H9 (cell line): Measurements from ENCODE around the gene USP6NL. TPM values are rescaled to one million over a fixed set of nuclear protein-coding genes. Genes with fewer than 3 reads are reported as not detected.

Experiments
- DNase-seq: peaks from one replicate; pipeline ENCODE4 v3.0.0-alpha.2; 2017
- H2AFZ ChIP-seq: one replicate; pipeline ENCODE4 v1.6.1; 2013; ENCODE audit warnings: mild to moderate bottlenecking, low read length, control low read depth, moderate library complexity
- H2AK5ac ChIP-seq: 2 replicates; pipeline ENCODE4 v1.6.1; 2013; ENCODE audit warnings: low read length, control low read depth, mixed read lengths; ENCODE audit not compliant: insufficient read length
- H2BK120ac ChIP-seq: one replicate; pipeline ENCODE4 v1.6.1; 2013; ENCODE audit warnings: low read depth, mild to moderate bottlenecking, low read length, control low read depth, inconsistent platforms; ENCODE audit not compliant: poor library complexity, severe bottlenecking
- H2BK12ac ChIP-seq: 2 replicates; pipeline ENCODE4 v1.6.1; 2013; ENCODE audit warnings: low read length, control low read depth, mixed read lengths, low read depth; ENCODE audit not compliant: insufficient read length
- H2BK15ac ChIP-seq: 2 replicates; pipeline ENCODE4 v1.6.1; 2013; ENCODE audit warnings: low read depth, low read length, control low read depth
- H2BK20ac ChIP-seq: one replicate; pipeline ENCODE4 v1.6.1; 2013; ENCODE audit warnings: low read depth, mild to moderate bottlenecking, low read length, control low read depth, inconsistent platforms; ENCODE audit not compliant: poor library complexity, severe bottlenecking
- H2BK5ac ChIP-seq: 2 replicates; pipeline ENCODE4 v1.6.1; 2013; ENCODE audit warnings: low read length, control low read depth, mixed read lengths; ENCODE audit not compliant: insufficient read length
- H3K14ac ChIP-seq: 2 replicates; pipeline ENCODE4 v1.6.1; 2013; ENCODE audit warnings: low read length, control low read depth; ENCODE audit not compliant: insufficient read depth
- H3K18ac ChIP-seq: 2 replicates; pipeline ENCODE4 v1.6.1; 2013; ENCODE audit warnings: low read depth, mild to moderate bottlenecking, mixed read lengths, low read length, control low read depth; ENCODE audit not compliant: insufficient read length
- H3K23ac ChIP-seq: 2 replicates; pipeline ENCODE4 v1.6.1; 2013; ENCODE audit warnings: low read length, control low read depth, mixed read lengths, low read depth; ENCODE audit not compliant: insufficient read length
- H3K23me2 ChIP-seq: 2 replicates; pipeline ENCODE4 v1.6.1; 2013; ENCODE audit warnings: low read depth, mild to moderate bottlenecking, mixed read lengths, low read length, control low read depth; ENCODE audit not compliant: insufficient read length, poor library complexity, severe bottlenecking
- H3K27ac ChIP-seq: 2 replicates; pipeline ENCODE4 v1.5.1; 2013; ENCODE audit warnings: low read length, control low read depth, mixed read lengths, low read depth; ENCODE audit not compliant: insufficient read length
- H3K27me3 ChIP-seq: 2 replicates; pipeline ENCODE4 v1.6.1; 2013; ENCODE audit warnings: low read length, control low read depth, inconsistent platforms; ENCODE audit not compliant: insufficient read depth
- H3K4ac ChIP-seq: 2 replicates; pipeline ENCODE4 v1.6.1; 2013; ENCODE audit warnings: low read depth, mild to moderate bottlenecking, control low read depth, inconsistent platforms, low read length, moderate library complexity
- H3K4me1 ChIP-seq: 2 replicates; pipeline ENCODE4 v1.6.1; 2013; ENCODE audit warnings: low read length, control low read depth, inconsistent platforms; ENCODE audit not compliant: insufficient read depth
- H3K4me2 ChIP-seq: 2 replicates; pipeline ENCODE4 v1.6.1; 2013; ENCODE audit warnings: low read length, control low read depth, mixed read lengths; ENCODE audit not compliant: insufficient read length, insufficient read depth
- H3K56ac ChIP-seq: 2 replicates; pipeline ENCODE4 v1.6.1; 2013; ENCODE audit warnings: low read depth, mild to moderate bottlenecking, mixed read lengths, low read length, control low read depth; ENCODE audit not compliant: insufficient read length
- H3K79me1 ChIP-seq: 2 replicates; pipeline ENCODE4 v1.6.1; 2013; ENCODE audit warnings: low read depth, mild to moderate bottlenecking, moderate library complexity, low read length, control low read depth, inconsistent platforms; ENCODE audit not compliant: insufficient read depth, poor library complexity, severe bottlenecking
- H3K79me2 ChIP-seq: 2 replicates; pipeline ENCODE4 v1.6.1; 2013; ENCODE audit warnings: low read length, control low read depth, inconsistent platforms; ENCODE audit not compliant: insufficient read depth
- H3K9ac ChIP-seq: 2 replicates; pipeline ENCODE4 v1.6.1; 2013; ENCODE audit warnings: low read length, control low read depth, mixed read lengths; ENCODE audit not compliant: insufficient read length; ENCODE audit errors: extremely low read depth
- H3K9me3 ChIP-seq: one replicate; pipeline ENCODE4 v1.6.1; 2013; ENCODE audit warnings: low read depth, low read length, inconsistent platforms; ENCODE audit not compliant: control insufficient read depth
- H3T11ph ChIP-seq: one replicate; pipeline ENCODE4 v1.6.1; 2013; ENCODE audit warnings: mild to moderate bottlenecking, low read length, control low read depth, inconsistent platforms
- H4K20me1 ChIP-seq: one replicate; pipeline ENCODE4 v1.6.1; 2013; ENCODE audit not compliant: control insufficient read depth, insufficient read length, insufficient read depth
- H4K5ac ChIP-seq: 2 replicates; pipeline ENCODE4 v1.6.1; 2013; ENCODE audit warnings: low read depth, mild to moderate bottlenecking, mixed read lengths, low read length, control low read depth; ENCODE audit not compliant: insufficient read length
- H4K8ac ChIP-seq: replicated peaks from 2 replicates; pipeline ENCODE4 v1.6.1; 2013; ENCODE audit warnings: low read length, control low read depth, mixed read lengths, low read depth; ENCODE audit not compliant: insufficient read length
- H4K91ac ChIP-seq: 2 replicates; pipeline ENCODE4 v1.6.1; 2013; ENCODE audit warnings: low read depth, mild to moderate bottlenecking, moderate library complexity, mixed read lengths, low read length, control low read depth; ENCODE audit not compliant: insufficient read length
- H3K27ac Mint-ChIP-seq, 3 experiments: 2 replicates in 2 of 3; 3 replicates in 1 of 3; pipeline ENCODE4 v1.8.0; 2020 to 2021; ENCODE audit warnings: mixed read lengths in 3 of 3, mild to moderate bottlenecking in 1 of 3, moderate library complexity in 1 of 3
- H3K27me3 Mint-ChIP-seq: 2 replicates; pipeline ENCODE4 v1.8.0; 2021; ENCODE audit warnings: low read depth, mild to moderate bottlenecking, moderate library complexity, mixed read lengths
- H3K36me3 Mint-ChIP-seq, 3 experiments: 2 replicates in 2 of 3; 3 replicates in 1 of 3; pipeline ENCODE4 v1.8.0; 2020 to 2021; ENCODE audit warnings: low read depth in 3 of 3, mixed read lengths in 3 of 3; ENCODE audit not compliant: insufficient read depth in 1 of 3
- H3K4me1 Mint-ChIP-seq, 2 experiments: 2 replicates each; pipeline ENCODE4 v1.8.0; 2020; ENCODE audit warnings: mixed read lengths in 2 of 2
- H3K4me3 Mint-ChIP-seq, 2 experiments: 2 replicates in 1 of 2; 3 replicates in 1 of 2; pipeline ENCODE4 v1.8.0; 2020 to 2021; ENCODE audit warnings: mild to moderate bottlenecking in 2 of 2, mixed read lengths in 2 of 2, moderate library complexity in 1 of 2
- H3K9me3 Mint-ChIP-seq, 2 experiments: 2 replicates in 1 of 2; 3 replicates in 1 of 2; pipeline ENCODE4 v1.8.0; 2020; ENCODE audit warnings: mild to moderate bottlenecking in 2 of 2, mixed read lengths in 2 of 2, moderate library complexity in 1 of 2
- WGBS: extraction: QIAGEN DNeasy Blood & Tissue Kit; methylation state at CpG from one replicate; pipeline ENCODE4 v1.1.7; 2013; ENCODE audit warnings: missing lambda C conversion rate, low lambda C conversion rate, mixed read lengths; ENCODE audit not compliant: insufficient read length; ENCODE audit errors: extremely low coverage; 5-methylcytosine and 5-hydroxymethylcytosine counted together
- total RNA-seq: library from RNA; stranded (reverse); gene quantifications from 2 replicates; pipeline ENCODE4 v1.2.1, GENCODE V29; 2021
- TF ChIP-seq, protein P1 (sequence below): fragments of 200-600 bp; sonication (generic); conservative IDR thresholded peaks from 3 replicates; pipeline ENCODE4 v1.8.0; 2021; ENCODE audit warnings: antibody characterized with exemption, mild to moderate bottlenecking

USP6NL gene
- total RNA-seq, 1 experiment from 2014 or later, result 28.3 TPM

DNA sequence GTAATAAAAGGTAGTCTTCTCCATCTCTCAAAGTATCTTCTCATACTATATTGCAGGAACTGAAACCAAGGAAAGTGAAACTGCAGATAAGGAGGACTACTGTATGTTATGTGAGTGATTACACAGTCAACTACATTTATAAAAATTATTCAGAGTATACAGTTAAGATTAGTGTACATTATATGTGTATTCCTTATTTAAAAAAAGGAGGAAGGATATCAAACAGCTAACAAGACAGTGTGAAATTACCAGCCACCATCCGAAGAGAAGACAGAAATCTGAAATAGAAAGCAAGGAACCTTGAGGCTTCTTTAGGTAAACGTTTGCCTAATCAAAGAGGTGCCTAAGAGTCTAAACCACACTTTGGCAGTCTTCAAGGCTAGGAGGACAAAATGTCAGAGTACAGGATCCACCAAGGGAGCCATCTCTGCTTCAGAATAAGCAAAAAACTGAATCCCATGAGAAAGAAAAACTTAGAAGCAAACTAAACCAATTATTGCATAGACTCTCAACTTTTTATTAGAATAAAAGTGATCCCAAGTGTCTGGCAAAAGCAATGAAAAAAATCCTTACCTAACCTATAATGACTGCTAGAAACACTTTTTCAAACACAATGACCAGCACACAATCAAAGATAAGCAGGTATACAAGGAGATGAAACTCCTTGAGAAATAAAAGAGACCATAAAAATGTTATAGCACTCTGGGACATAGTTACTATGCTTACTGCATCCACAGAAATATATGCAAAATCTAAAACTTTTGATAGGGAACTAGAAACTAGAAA is 6.4 kb downstream of the USP6NL start:
- no peak overlapping the region for H3K4ac ChIP-seq
- no peak overlapping the region for H3T11ph ChIP-seq
- H4K5ac ChIP-seq, result no peak overlapping the region
- no peak overlapping the region for H2BK12ac ChIP-seq
- no peak overlapping the region for H3K4me3 Mint-ChIP-seq
- H3K23me2 ChIP-seq, result no peaks in the 10 kb centered on the region
- WGBS, result no CpG with 5 or more reads among the region's 2 CpGs
- peaks cover 5% of the 10 kb centered on the region for H3K79me1 ChIP-seq
- TF ChIP-seq, protein P1, sequence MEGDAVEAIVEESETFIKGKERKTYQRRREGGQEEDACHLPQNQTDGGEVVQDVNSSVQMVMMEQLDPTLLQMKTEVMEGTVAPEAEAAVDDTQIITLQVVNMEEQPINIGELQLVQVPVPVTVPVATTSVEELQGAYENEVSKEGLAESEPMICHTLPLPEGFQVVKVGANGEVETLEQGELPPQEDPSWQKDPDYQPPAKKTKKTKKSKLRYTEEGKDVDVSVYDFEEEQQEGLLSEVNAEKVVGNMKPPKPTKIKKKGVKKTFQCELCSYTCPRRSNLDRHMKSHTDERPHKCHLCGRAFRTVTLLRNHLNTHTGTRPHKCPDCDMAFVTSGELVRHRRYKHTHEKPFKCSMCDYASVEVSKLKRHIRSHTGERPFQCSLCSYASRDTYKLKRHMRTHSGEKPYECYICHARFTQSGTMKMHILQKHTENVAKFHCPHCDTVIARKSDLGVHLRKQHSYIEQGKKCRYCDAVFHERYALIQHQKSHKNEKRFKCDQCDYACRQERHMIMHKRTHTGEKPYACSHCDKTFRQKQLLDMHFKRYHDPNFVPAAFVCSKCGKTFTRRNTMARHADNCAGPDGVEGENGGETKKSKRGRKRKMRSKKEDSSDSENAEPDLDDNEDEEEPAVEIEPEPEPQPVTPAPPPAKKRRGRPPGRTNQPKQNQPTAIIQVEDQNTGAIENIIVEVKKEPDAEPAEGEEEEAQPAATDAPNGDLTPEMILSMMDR, result no peak
- H2BK20ac ChIP-seq, result no peak overlapping the region
- H3K4me1 ChIP-seq, result peaks cover 13% of the 10 kb centered on the region
- no peak overlapping the region for H2AFZ ChIP-seq
- H3K36me3 Mint-ChIP-seq, result peaks cover 3 to 9% (median 4%) of the 10 kb centered on the region in 3 experiments; a peak in 4 of 7 replicates
- H3K4me2 ChIP-seq, result no peak overlapping the region
- H4K20me1 ChIP-seq, result no peaks in the 10 kb centered on the region
- no peak overlapping the region for H3K18ac ChIP-seq
- no peaks in the 10 kb centered on the region for H3K9me3 Mint-ChIP-seq
- H3K23ac ChIP-seq, result no peak overlapping the region
- no peaks in the 10 kb centered on the region for H3K9me3 ChIP-seq
- no peak overlapping the region for H2AK5ac ChIP-seq
- H3K9ac ChIP-seq, result no peak overlapping the region
- H2BK120ac ChIP-seq, result no peak overlapping the region
- H3K4me1 Mint-ChIP-seq, result peaks cover 48 to 53% of the 10 kb centered on the region in 2 experiments
- H2BK5ac ChIP-seq, result no peak overlapping the region
- H2BK15ac ChIP-seq, result no peak overlapping the region
- no peaks in the 10 kb centered on the region for H3K27me3 Mint-ChIP-seq
- no peak overlapping the region for H4K8ac ChIP-seq
- peaks cover 43% of the 10 kb centered on the region; the same call in 1 of the 2 replicates for H3K79me2 ChIP-seq
- no peak for DNase-seq
- H3K14ac ChIP-seq, result no peak overlapping the region
- no peak overlapping the region for H3K27ac Mint-ChIP-seq
- no peak overlapping the region for H4K91ac ChIP-seq
- H3K27ac ChIP-seq, result no peak overlapping the region
- H3K27me3 ChIP-seq, result no peaks in the 10 kb centered on the region
- no peak overlapping the region for H3K56ac ChIP-seq
